Activated gamma-delta T cell (primary cell): Measurements from ENCODE around the gene ADAMTS13.
"Not testable (repeated sequence)": the region's sequence is repeated elsewhere in the genome, so short reads cannot be mapped to it uniquely, and the experiment has no call there.

ENCODE experiments used
- DNase-seq: peaks from one replicate; lab custom pipeline; 2025; lab: John Stamatoyannopoulos, UW

ADAMTS13 gene

GRCh38 chr9:133425049-133425632 lies 3.0 kb downstream of the ADAMTS13 start:
- DNase-seq, result no peak

DNA sequence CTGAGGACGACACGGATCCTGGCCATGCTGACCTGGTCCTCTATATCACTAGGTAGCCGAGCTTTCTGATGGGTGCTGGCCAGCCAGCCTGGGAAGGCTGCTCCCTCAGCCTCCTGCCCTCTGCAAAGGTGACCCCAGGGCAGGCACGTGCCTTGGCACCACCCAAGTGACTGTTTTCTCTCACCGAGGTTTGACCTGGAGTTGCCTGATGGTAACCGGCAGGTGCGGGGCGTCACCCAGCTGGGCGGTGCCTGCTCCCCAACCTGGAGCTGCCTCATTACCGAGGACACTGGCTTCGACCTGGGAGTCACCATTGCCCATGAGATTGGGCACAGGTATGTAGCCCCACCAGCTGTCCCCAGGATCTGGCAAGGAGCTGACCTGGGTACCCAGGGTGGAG lies 3.8 kb downstream of the ADAMTS13 start:
- DNase-seq, result no peak

GRCh38 chr9:133427658-133428348 lies 5.6 kb downstream of the ADAMTS13 start:
- DNase-seq, result no peak

DNA sequence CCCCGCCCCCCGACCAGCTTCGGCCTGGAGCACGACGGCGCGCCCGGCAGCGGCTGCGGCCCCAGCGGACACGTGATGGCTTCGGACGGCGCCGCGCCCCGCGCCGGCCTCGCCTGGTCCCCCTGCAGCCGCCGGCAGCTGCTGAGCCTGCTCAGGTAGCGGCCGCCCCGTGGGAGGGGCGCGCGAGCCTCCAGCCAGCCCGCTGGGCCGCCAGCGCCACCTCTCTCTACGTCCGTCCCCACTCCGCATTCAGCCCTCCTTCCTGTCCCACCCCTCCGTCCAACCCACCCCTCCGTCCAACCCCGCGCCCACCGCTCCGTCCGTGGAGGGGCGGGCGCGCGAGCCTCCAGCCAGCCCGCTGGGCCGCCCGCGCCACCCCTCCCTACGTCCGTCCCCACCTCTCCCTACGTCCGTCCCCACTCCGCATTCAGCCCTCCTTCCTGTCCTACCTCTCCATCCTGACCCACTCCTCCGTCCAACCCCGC lies 6.5 kb downstream of the ADAMTS13 start:
- no peak for DNase-seq

GRCh38 chr9:133429214-133429613 lies 7.0 kb downstream of the ADAMTS13 start:
- no peak for DNase-seq

- DNase-seq, result no peak
Observed at GRCh38 chr9:133429641-133430161, 7.5 kb downstream of the ADAMTS13 start.

DNA sequence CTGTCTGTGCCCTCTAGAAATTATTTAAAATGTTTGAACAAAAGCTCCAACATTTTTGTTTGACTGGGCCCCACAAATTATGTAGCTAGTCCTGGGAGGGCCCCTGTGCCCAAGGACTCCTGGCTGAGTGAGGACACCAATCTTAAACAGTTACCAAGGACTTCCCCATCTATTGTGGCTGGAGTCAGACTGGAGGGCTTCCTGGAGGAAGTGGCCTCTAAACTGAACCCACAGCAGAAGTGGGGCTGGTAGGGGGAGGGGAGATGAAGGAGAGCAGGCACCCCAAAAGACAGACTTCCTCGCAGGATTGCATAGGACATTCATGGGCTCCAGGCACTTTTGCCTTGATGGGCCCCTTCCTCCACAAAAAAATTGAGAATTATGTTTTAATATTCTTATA lies 8.1 kb downstream of the ADAMTS13 start:
- no peak for DNase-seq

GRCh38 chr9:133433351-133433843 lies 11.2 kb downstream of the ADAMTS13 start:
- DNase-seq, result no peak

DNA sequence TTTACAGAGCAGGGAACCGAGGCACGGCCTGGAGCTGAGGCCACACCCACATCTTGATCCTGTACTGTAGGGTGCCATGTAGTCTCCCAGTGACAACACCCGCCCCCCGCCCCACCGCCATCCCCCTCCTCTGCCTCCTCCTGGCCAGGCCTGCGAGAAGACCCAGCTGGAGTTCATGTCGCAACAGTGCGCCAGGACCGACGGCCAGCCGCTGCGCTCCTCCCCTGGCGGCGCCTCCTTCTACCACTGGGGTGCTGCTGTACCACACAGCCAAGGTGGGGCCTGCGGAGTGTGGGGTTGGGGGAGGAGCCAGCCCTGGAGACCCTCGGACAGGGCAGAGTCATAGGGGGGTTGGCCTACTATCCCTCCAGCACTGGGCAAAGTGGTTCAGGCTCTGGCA lies 14.5 kb downstream of the ADAMTS13 start:
- DNase-seq, result no peak

GRCh38 chr9:133437753-133438531 lies 15.8 kb downstream of the ADAMTS13 start:
- DNase-seq, result no peak

DNA sequence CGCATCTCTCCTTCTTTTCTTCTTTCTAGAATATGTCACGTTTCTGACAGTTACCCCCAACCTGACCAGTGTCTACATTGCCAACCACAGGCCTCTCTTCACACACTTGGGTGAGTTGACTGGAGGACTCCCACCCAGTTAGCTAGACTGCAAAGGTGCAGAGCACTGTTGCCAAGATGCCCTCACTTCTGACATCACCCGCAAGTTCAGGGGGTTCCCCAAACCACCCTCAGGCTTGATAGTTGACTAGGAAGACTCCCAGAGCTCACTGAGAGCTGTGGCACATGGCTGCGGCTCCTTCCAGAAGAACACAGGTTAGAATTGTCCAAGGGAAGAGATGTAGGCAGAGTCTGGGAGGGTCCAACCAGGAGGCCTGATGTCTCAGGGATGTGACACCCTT lies 17.2 kb downstream of the ADAMTS13 start:
- no peak for DNase-seq

DNA sequence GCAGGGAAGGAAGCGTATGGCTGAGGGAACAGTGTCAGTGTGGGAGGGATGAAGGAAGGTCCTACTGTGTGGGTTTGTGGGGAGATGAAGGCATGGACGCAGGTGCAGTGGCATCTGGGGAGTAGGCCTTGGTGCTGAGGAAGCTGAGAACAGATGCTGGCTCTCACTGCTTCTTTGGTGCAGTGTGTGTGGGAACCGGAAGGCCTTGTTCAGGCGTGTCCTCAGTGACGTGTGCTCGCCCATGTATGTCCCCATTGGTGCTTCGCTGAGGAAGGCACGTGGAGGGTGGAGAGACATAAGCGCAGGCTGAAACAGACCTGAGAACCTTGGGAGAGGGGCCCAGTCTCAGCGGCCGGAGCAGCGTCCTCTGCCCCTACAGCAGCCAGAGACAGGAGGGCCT lies 18.7 kb downstream of the ADAMTS13 start:
- DNase-seq, result no peak

GRCh38 chr9:133441571-133441970 lies 19.4 kb downstream of the ADAMTS13 start:
- DNase-seq, result no peak

DNA sequence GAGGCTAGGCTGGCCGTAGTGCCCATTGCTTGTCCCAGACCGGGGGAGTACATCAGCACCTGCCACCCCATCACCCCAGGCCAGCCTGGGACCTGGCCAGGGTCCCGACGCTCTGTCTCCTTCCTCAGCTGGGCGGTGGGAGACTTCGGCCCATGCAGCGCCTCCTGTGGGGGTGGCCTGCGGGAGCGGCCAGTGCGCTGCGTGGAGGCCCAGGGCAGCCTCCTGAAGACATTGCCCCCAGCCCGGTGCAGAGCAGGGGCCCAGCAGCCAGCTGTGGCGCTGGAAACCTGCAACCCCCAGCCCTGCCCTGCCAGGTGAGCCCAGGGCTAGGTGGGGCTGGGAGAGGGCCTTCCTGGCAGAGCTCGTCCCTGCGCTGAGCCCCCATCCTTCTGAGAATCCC lies 21.1 kb downstream of the ADAMTS13 start:
- no peak for DNase-seq

- DNase-seq, result no peak
Observed at GRCh38 chr9:133443982-133444381, 21.8 kb downstream of the ADAMTS13 start.

DNA sequence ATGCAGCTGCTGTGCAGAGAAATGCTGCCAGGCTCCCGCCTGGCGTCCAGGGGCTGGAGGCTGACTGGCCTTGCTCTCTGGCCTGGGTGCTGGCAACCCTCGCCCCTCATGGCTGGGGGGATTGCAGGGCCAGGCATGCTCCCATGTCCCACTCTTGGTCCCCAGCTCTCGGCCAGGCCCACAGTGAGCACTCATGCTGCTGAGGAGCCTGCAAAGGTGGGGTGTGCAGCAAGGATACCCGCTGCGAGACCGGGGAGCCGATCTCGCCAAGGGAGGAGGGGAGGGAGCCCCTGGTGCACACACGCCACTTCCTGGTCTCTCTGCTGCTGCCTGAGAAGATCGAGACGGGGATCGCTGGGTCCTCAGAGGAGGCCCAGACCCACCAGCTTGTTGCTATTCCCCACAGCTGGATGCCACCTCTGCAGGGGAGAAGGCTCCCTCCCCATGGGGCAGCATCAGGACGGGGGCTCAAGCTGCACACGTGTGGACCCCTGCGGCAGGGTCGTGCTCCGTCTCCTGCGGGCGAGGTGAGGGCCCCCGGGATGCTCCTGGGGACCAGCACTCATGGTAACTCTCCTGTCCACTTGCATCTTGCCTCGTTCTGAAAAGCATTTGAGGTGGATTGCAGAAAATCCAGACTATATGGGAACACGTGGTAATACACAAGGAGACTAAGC lies 23.3 kb downstream of the ADAMTS13 start:
- no peak for DNase-seq

DNA sequence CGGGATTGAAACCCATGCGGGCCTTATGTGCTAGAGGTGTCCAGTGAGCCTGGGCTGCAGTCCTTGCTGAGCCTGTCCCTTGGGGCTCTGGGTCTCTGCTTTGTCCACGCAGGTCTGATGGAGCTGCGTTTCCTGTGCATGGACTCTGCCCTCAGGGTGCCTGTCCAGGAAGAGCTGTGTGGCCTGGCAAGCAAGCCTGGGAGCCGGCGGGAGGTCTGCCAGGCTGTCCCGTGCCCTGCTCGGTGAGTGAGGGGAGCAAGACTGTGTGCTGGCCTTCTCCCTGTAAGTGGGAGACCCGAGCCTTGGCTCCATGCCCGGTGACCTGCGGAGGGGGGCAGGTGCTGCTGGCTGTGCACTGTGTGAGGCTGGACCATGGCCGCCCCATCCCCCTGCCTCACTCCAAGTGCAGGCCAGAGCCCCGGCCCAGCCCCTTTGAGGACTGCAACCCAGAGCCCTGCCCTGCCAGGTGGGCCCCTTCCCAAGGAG lies 26.4 kb downstream of the ADAMTS13 start:
- DNase-seq, result no peak

GRCh38 chr9:133449760-133450159 lies 27.6 kb downstream of the ADAMTS13 start:
- DNase-seq, result no peak

- not testable (repeated sequence) for DNase-seq
Observed at GRCh38 chr9:133451865-133452264, 29.7 kb downstream of the ADAMTS13 start.

GRCh38 chr9:133452562-133452961 lies 30.4 kb downstream of the ADAMTS13 start:
- no peak for DNase-seq

DNA sequence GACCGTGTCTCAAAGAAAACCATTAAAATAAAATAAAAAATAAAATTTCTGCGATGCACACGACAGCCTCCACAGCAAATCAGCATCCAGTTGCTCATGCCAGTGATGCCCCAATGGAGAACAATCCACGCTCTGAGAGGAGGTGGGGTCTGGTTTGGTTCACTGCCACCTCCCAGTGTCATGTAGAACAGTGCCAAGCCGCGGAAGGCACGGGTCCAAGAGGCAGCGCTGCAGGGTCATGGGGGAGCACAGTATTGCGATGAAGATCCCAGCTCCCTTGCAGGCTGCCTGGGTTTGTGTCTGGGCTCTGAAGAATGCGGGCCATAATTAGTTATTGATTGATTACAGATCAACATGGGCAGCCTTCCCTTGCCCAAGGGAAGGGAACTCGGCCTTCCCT lies 31.5 kb downstream of the ADAMTS13 start:
- no peak for DNase-seq

- no peak for DNase-seq
Observed at GRCh38 chr9:133454325-133454724, 32.2 kb downstream of the ADAMTS13 start.
